GM19452 (cell line): ENCODE measurements around the gene DUOX2.
"Not testable (repeated sequence)": the region's sequence is repeated elsewhere in the genome, so short reads cannot be mapped to it uniquely, and the experiment has no call there.

Experiments
- ATAC-seq: cut with Tn5 transposase; IDR thresholded peaks from one replicate; pipeline ENCODE4 v1.9.1; 2021; ENCODE audit not compliant: unreplicated experiment

Gene DUOX2

GRCh38 chr15:45077391-45077790 lies 36.6 kb downstream of the DUOX2 start:
- ATAC-seq = not testable (repeated sequence)

- not testable (repeated sequence) for ATAC-seq
Measured at GRCh38 chr15:45075440-45076320, 38.3 kb downstream of the DUOX2 start.

- ATAC-seq = not testable (repeated sequence)
Measured at GRCh38 chr15:45073602-45074001, 40.4 kb downstream of the DUOX2 start.

- not testable (repeated sequence) for ATAC-seq
Measured at GRCh38 chr15:45069942-45070360, 44.0 kb downstream of the DUOX2 start.

- ATAC-seq = no peak
Measured at GRCh38 chr15:45064386-45064785, 49.6 kb downstream of the DUOX2 start.

- not testable (repeated sequence) for ATAC-seq
Measured at GRCh38 chr15:45062301-45062700, 51.7 kb downstream of the DUOX2 start.

GRCh38 chr15:45058690-45059675 lies 55.0 kb downstream of the DUOX2 start:
- not testable (repeated sequence) for ATAC-seq

- not testable (repeated sequence) for ATAC-seq
Measured at GRCh38 chr15:45052676-45053075, 61.3 kb downstream of the DUOX2 start.

GRCh38 chr15:45050587-45050986 lies 63.4 kb downstream of the DUOX2 start:
- ATAC-seq = no peak

GRCh38 chr15:45048794-45049631 lies 65.0 kb downstream of the DUOX2 start:
- ATAC-seq = no peak

- ATAC-seq = not testable (repeated sequence)
Measured at GRCh38 chr15:45048449-45048793, 65.6 kb downstream of the DUOX2 start.

GRCh38 chr15:45044270-45044669 lies 69.7 kb downstream of the DUOX2 start:
- not testable (repeated sequence) for ATAC-seq

GRCh38 chr15:45042859-45043258 lies 71.1 kb downstream of the DUOX2 start:
- not testable (repeated sequence) for ATAC-seq
